Inflammatory macrophage treated with lipopolysaccharide for 1 hour (primary cell): ENCODE data around the gene KRT79.
"Not testable (repeated sequence)": the region's sequence is repeated elsewhere in the genome, so short reads cannot be mapped to it uniquely, and the experiment has no call there.

Experiments used
- DNase-seq, 2 donors: peaks; one replicate each; pipeline ENCODE4 v3.0.0-alpha.2; 2020 to 2022

KRT79 gene

DNA sequence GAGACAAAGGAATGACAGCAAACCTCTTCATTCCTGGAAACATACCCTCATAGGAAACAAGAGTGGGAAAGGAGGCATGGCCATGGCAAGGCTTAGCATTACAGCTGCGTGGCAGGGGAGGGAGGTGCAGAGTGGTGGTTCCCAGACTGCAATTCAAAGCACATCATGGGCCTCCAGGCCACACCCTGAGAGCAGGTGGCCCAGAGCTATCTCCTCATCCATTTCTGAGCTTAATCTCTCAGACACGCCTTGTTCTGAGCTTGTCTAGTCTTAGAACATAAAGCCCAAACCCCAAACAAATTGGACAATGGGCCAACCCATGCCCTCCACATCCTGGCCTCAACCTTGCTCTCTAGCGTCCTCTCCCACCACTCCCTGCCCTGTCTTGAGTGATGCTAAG is 32.3 kb downstream of the KRT79 start:
- DNase-seq = no peak

- DNase-seq = no peak
Measured at GRCh38 chr12:52800259-52800917, 33.7 kb downstream of the KRT79 start.

- no peak for DNase-seq
Measured at GRCh38 chr12:52799505-52800211, 34.5 kb downstream of the KRT79 start.

GRCh38 chr12:52798671-52799504 is 35.2 kb downstream of the KRT79 start:
- DNase-seq = no peak

- DNase-seq = no peak
Measured at GRCh38 chr12:52798003-52798670, 36.0 kb downstream of the KRT79 start.

DNA sequence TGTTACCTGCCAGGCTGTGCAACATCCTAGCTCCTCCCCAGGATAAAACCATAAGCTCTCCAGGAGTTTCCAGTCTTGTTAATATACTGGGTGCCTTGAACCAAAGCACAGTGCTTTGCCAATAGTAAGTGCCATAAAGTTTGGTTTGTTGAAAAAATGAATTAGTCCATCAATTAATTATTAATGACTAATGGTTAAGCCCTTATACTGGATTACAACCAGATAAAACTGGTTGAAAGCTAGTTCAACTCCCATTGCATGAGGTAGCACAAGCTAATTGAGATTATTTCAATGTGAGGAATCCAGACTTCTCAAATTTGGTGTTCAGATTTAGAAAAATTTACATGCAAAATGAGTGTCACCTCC is 36.6 kb downstream of the KRT79 start:
- DNase-seq = no peak

DNA sequence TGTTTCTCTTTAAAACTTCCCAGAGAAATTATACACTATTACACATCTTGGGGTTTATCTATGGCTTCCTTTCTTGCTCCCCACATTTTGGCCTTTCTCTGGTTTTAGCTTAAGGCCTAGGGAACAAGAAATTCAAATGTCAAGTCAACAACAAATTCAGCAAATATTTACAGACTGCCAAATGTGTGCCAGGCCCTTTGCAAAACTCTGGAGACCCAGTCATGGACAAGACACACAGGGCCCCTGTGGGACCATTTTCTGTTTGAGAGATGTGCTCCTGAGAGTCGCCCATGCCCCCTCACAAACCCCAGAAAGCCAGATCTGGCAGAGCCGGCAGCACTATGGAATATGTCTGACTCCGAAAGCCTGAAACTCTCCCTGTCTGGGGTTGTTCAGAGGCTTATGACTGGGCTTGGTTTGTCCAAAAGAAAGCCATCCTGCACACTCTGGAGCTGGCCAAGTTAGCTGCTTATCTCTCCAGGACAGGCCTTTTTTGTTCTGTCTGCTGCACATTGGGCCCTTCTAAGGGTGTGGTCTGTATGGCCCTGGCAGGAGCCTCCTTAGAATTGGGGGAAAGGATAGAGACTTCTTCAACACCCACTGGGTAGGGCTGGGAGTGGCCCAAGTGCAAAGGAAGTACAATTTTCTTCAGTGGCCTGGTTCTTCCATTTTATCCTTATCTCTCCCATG is 37.1 kb downstream of the KRT79 start:
- no peak for DNase-seq

DNA sequence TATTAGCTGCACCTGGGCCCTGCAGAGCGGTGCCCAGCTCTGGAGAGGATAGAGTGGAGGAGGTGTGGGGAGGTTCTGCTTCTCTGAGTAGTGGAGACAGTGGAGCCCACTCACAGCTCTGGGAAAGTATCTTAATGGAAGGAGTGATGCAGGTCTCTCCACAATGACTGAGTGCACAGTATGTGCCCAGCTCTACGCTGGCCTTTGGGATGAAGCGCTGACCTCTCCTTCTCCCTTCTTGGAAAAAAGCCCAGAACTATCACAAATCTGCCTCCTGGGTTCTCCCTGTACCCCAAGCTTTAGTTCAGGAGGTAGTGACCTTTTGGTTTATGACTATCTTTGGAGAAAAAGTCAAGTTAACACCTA is 37.7 kb downstream of the KRT79 start:
- DNase-seq = no peak

DNA sequence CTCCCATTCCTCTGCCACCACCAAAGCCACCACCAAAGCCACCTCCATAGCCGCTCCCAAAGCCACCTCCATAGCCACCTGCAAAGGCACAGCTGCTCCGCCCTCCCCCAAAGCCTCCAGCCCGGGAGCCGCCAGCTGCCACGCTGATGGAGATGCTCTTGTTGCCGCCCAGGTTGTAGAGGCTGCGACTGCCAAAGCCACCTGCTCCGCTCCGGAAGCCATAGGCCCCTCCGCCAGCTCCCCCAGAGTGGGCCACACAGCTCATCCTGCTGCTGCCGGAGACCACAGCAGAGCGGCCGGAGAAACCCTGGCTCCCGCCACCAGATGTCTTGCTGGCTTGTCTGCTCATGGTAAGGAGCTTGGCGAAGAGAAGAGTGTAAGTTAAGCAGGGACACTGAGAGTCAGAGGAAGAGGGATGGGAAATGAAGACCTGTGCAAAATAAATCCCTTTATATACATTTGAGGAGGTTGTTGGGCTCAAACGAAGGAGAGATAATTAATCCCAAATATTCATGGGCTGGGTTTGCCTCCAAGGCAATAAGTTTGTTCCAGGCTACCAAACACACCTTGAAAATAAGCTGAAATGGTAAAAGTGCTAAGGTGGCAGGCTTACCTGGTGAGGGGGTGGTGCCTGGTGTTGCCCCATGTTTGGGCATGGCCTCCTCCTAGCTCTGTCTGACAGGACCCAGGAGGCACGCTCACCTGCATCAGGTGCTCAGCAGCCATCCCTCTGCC is 38.2 kb downstream of the KRT79 start, which contains the start of gene KRT3:
Gene KRT3, minus strand, starts transcription at position 424 of the 735 bp plus-strand sequence. Its CDS starts 75 bp downstream, at position 349.
- DNase-seq = no peak

DNA sequence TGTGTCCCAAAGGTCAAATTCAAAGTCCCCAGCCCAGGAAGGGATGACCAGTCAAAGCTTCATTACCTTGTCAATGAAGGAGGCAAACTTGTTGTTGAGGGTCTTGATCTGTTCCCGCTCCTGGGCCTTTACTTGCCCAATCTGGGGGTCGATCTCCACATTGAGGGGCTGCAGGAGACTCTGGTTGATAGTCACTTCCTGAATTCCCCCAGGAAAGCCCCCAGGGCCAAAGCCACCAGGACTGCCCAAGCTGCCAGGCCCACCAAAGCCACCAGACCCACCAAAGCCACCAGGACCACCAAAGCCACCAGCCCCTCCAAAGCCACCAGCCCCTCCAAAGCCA is 38.8 kb downstream of the KRT79 start:
- not testable (repeated sequence) for DNase-seq

DNA sequence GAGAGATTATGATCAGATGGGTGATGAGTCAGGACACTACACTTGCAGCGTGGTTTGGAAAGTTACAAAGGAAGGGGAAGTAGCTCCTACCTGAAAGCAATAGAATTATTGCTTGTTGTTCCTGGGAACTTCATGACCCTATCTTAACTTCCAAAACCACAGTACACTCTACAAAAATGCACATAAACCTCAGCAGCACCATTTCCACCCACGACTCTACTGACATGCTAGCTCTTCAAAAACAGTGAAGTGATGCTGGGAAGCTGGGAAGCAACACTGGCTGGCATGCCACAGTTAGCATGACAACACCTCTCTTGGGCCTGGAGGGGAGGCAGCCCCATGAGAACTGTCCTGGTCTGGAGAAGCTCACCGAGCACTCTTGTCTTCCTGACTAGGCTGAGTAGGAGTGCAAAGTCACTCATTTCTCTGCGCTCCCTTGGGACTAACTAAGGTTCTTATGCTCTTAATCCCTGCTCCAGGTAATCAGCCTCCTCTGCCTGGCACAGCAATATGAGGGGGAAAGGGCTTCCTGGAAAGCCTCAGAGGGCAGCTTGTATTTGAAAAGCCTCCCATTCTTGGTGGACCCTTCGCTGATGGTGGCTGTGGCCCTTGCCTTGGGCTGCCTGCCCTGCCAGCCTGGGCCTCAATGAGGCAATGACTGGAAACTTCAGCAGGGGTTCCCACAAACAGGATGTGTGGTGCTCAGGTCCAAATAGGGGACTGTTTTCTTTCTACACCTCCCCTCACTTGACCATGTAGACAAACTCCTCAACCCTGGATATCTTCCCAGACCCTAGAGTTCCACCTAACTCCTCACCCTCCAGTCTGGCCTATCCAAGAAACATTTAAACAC is 39.4 kb downstream of the KRT79 start:
- peak in 1 of 2 donors; percentile 12 for DNase-seq

GRCh38 chr12:52792185-52793029 is 41.7 kb downstream of the KRT79 start:
- no peak for DNase-seq

- DNase-seq = no peak
Measured at GRCh38 chr12:52791271-52792184, 42.6 kb downstream of the KRT79 start.

- DNase-seq = no peak
Measured at GRCh38 chr12:52790427-52791270, 43.5 kb downstream of the KRT79 start.

DNA sequence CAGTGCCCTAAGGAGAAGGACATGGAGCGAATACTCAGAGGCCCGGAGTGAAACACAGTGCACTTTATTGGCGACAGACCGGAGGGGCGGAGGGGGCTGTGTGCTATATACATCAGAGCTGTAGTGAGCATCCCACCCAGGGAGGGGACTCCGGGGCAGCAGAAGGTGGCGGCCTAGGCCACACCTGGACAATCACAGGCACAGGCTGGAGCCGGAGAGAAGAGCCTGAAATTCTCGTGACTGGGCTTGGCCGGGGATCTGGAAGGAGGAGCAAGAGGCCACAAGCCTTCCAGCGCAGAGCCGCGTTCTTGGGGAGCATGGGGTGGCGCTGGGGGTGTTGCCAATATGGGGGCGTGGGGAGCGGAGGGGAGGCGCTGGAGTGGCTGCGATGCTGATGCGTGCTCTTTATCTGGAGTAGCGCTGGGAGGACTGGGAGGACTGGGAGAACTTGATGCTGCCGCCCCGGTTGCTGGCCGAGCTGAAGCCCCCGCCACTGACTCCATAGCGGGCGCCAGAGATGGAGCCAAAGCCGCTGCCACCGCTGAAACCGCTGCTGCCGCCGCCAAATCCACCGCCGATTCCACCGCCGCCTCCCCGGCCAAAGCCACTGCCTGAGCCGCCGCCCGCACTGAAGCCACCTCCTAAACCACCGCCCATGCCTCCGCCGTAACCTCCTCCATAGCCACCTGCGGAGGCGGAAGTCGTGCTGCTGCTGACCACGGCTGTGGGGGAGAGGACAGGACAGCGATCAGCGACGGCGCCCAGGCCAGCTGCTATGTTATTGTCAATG is 44.3 kb downstream of the KRT79 start:
- DNase-seq = no peak

GRCh38 chr12:52788876-52789636 is 45.1 kb downstream of the KRT79 start:
- no peak for DNase-seq
